PFSK-1 (cell line): ENCODE data around the gene TFRC.

Source experiments
- FOXP2 ChIP-seq: optimal IDR thresholded peaks from 2 replicates; pipeline ENCODE3; 2011; ENCODE audit warnings: borderline replicate concordance, control low read depth, inconsistent platforms; ENCODE audit not compliant: insufficient read depth; ENCODE audit errors: extremely low read length, extremely low read depth
- POLR2AphosphoS5 ChIP-seq: IDR thresholded peaks from 2 replicates; pipeline ENCODE4 v1.6.1; 2012; ENCODE audit warnings: low read depth, mild to moderate bottlenecking, control low read depth, low read length, moderate library complexity
- REST ChIP-seq, 2 experiments: IDR thresholded peaks; 2 replicates each; pipeline versions ENCODE4 v1.6.1 to v1.8.0; 2011 to 2012; ENCODE audit warnings: low read depth in 2 of 2, low read length in 2 of 2, control low read depth in 1 of 2, inconsistent platforms in 1 of 2, mild to moderate bottlenecking in 1 of 2, moderate library complexity in 1 of 2; ENCODE audit not compliant: insufficient read depth in 1 of 2
- SIN3A ChIP-seq: IDR thresholded peaks from 2 replicates; pipeline ENCODE4 v1.6.1; 2012; ENCODE audit warnings: mild to moderate bottlenecking, low read length, moderate library complexity, borderline replicate concordance; ENCODE audit not compliant: insufficient read depth
- TAF1 ChIP-seq: IDR thresholded peaks from 2 replicates; pipeline ENCODE4 v1.6.1; 2012; ENCODE audit warnings: low read length, control low read depth, borderline replicate concordance; ENCODE audit not compliant: insufficient read depth

Gene TFRC

GRCh38 chr3:196055240-196055639 is 26.6 kb downstream of the TFRC start:
- no peak for TF ChIP-seq POLR2AphosphoS5
- no peak for TF ChIP-seq FOXP2
- no peak for TF ChIP-seq SIN3A
- TF ChIP-seq REST (IDR thresholded peaks at IDR 0.05; ENCODE audit: insufficient read depth in 1 of 2, low read depth in 2 of 2, low read length in 2 of 2) = no peak
- TF ChIP-seq TAF1 = no peak

GRCh38 chr3:196054661-196055060 is 27.2 kb downstream of the TFRC start:
- no peak for TF ChIP-seq TAF1
- TF ChIP-seq POLR2AphosphoS5 = no peak
- TF ChIP-seq FOXP2 = no peak
- TF ChIP-seq REST (IDR thresholded peaks at IDR 0.05; ENCODE audit: insufficient read depth in 1 of 2, low read depth in 2 of 2, low read length in 2 of 2) = no peak
- TF ChIP-seq SIN3A = no peak

- no peak for TF ChIP-seq POLR2AphosphoS5
- TF ChIP-seq REST (IDR thresholded peaks at IDR 0.05; ENCODE audit: insufficient read depth in 1 of 2, low read depth in 2 of 2, low read length in 2 of 2) = no peak
- no peak for TF ChIP-seq TAF1
- no peak for TF ChIP-seq FOXP2
- TF ChIP-seq SIN3A = no peak
These were observed 28.4 kb downstream of the TFRC start for GRCh38 chr3:196053487-196053886.

GRCh38 chr3:196051282-196052076 is 30.4 kb downstream of the TFRC start:
- no peak for TF ChIP-seq FOXP2
- no peak for TF ChIP-seq REST (IDR thresholded peaks at IDR 0.05; ENCODE audit: insufficient read depth in 1 of 2, low read depth in 2 of 2, low read length in 2 of 2)
- no peak for TF ChIP-seq POLR2AphosphoS5
- no peak for TF ChIP-seq SIN3A
- no peak for TF ChIP-seq TAF1
